Activated T-helper 1 cell treated with Interleukin-2 at 50 U/mL for 16 hours (primary cell): ENCODE data around the gene CBX2.

Experiments used
- DNase-seq: peaks from one replicate; pipeline ENCODE4 v3.0.0-alpha.2; 2020; ENCODE audit warnings: low read depth

The CBX2 gene

DNA sequence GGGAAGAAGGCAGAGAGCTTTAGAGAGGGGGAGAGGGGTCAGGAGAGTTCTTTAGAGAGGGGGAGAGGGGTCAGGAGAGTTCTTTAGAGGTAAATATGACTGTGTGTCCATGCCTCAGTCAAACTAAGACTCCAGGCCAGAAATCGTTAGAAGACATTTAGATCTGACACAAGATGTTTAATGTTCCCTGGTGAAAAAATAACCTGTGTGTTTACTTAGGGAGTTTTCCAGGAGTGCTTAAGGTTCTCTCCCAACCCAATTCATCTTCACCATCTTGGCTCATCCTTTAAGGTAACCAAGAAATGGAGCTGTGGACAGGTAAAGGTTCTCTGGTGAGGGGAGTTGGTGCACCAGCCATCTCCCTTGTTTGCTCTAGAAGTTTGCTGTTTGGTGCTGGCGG lies 51.5 kb downstream of the CBX2 start:
- DNase-seq, result no peak

DNA sequence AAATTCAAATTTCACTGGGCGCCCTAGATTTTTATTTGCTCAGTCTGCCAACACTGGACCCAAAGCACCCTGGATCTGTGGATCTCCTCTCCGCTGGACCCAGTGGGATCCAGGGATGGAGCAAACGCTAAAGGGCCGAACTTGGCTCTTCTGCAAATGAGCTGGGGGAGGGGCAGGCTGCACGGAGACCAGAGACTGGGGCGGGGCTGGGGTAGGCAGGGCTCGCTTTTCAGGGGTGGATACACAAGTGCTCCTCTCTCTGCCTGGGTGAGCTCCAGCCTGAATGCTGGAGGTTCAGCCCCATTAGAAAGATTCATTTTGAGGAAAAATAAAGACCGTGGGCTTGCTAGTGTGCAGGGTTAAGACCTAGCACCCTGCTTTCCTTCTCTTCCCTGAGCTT lies 52.4 kb downstream of the CBX2 start:
- no peak for DNase-seq

DNA sequence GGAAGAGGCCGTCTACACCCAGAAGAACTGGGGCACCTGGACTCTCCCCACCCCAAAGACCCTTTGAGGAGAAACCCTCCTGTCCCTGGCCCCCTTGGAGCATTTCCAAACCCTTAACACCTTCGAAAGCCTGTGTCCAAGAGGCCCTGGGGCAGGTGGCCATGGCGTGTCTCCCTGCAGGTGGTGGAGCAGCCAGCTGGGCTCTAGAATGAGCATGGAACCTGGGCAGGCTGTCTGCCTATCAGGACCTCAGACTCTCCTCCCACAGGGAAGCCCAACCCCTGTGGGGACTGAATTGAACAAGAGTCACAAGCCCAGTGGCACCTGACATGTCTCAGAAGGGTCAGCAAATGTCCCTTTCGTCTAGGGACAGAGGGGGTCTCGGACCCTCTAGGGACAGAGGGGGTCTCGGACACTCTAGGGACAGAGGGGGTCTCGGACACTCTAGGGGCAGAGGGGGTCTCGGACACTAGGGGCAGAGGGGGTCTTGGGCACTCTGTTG lies 52.9 kb downstream of the CBX2 start:
- DNase-seq, result no peak

DNA sequence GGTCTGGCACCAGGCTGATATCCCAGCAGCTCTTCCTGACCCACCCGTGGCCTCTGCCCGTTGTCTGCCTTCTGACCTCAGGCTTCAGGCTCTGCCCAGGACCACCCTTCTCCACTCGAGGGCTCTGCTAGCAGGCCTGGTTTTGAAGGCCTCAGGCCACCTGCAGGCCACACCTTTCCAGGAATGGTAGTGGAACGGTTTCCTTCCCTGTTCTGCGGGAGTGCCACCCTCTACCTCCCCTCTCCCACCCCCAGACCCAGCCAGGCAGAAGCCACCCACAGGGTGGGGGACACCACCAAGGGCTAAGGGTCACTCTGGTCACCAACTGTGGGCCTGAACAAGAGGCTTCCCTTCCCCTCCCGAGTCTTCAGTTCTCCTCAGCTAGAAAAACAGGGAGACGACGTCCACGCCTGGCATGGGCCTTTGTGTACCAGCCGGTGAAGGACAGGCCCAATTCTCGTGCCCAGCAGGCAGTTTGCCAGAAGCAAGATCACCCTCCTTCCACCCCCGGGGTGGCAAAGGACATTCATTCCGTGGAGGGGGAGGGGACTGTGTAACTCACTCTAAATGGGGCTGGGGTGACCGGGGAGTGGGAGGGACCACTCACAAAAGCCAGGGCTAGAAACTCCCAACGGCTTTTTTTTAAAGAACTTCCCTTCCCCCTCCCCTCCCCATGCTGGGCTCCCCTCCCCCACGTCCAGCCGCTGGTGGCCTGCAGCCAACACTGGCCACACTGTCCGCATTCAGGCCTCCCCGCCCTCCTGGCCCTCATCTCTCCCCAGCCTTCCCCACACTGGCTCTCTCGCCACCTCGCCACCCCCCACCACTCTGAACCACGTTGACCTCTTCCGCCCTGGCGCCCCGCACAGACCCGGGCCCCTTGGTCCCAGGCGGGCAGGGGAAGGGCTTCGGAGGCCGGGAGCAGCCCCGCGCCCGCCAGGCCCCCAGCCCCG lies 53.6 kb downstream of the CBX2 start:
- DNase-seq, result no peak

DNA sequence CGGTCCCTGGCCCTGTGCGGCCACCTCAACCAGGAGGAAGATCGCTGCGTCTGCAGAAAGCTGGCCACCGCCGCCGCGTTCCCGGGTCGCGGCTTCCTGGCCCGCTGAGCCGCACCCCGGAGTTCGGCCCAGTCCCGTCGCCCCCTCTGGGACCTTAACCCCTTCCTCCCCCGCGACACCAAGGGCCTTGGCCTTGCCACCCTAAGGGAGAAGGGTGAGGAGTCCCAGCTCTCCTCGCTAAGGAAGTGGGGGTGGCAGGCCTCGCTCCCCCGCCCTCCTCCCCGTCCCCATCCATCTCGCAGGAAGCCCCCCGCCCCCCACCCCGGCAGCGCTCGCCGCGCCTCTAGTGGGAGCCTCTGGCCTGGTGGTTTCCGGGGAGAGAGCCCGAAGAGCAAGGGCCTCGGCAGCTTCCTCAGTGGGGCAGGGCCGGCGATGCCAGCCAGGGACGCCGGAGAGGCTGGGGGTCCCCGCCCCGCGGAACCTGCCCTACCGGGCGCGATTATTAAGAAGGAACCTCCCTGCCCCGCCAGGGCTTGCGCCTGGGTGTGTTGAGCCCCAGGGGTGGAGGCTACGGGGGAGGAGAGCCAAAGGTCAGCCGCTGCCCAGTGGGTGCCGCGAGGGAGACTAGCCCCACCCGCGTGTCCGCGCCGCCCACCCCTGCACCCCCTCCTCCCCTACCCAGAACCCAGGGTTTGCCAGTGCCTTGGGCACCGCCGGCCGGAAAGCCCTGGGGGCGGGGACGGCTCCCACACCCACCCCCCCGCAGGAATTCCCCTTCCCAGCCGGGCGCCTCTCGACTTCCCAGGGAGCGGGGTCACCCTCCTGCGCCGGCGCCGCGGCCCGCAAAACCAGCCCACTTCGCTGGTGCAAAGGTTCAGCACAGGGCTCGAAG lies 54.5 kb downstream of the CBX2 start:
- no peak for DNase-seq

DNA sequence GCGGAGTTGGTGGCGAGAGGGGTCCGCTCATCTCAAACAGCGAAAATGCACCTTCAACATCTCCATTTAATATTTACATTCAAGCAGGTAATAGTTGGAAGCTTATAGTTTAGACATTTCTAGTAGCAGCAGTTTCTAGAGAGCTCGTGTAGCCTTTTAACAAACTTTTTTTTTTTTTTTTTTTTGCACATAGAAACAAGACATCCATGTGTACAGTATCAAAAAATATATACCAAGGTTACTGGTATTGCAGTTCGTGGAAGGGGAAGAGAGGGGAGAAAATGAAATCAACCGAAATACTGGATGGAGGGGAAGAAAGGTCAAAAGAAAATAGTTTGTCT lies 55.1 kb downstream of the CBX2 start:
- DNase-seq, result no peak

DNA sequence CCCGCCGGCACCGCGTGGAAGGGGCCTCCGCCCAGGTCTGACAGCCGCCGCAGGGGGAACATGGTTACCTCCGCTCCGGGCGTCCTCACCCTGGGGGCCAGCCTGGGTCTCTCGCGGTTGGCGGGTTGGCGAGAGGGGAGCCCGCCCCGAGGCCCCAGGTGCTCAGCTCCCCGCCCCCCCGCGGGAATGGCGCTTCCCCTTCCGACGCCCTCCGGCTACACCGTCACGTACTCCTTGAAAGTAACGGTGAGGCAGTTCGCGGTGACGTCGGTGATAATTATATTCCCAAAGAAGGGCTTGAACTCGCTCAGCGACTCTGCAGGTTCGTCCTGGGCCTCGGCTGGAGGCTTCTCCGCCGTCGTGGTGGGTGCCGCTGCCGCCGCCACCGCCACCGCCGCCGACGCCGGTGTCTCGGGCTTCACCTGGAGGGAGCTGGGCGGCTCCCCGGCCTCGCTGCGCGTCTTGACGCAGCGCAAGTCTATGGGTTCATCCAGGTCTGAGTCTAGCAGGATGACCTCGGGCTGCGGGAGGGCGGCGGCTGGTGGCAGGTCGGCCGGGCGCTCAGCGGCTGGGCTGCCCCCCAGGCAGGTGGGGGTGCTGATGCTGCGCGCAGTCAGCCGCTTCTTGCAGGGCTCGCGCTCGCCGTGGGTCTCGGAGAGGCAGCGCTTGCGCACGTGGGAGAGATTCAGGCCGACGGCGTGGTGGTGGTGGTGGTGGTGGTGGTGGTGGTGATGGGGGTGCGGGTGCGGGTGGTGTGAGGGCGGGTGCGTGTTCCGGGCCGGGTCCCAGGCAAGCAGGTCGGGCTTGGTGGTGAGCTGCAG lies 56.0 kb downstream of the CBX2 start:
- DNase-seq, result no peak

DNA sequence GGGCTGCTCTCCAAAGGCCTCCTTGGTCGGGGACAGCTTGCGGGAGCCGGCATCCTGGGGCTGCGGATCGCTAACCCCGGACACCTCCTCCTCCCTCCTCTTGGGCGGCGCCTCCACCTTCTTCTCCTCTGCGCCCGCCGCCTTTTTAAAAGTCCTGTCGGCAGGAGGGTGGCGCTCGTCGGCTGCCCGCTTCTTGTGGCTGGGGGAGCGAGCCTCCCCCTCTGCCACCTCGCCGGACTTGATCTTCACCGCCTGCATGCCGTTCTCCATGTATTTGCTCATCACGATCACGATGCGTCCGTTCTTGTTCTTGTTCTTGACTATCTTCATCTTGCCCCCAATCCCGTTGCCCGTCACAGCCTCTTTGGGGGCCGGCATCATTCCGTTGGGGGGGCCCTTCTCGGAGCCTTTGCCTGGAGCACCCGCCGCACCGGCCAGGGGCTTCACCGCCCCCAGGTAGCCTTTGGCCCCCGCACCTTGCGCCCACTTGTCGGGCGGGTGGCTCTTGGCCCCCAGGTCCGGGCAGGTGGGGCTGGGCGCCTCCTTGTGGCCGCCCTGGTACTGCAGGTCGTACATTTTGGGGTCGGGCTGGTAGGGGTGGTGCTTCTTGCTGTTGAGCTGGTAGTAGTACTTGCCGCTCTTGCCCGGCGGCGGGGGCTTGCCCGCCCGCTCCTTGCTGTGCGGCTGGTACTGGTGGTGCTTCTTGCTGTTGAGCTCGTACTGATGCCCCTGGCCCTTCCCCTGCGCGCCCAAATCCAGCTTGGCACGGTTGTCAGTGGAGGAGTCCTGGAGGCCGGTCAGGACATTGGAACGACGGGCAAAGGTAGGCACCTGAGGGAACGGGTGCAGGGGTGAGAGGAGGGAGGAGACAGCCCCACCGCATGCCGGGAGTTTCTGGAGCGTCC lies 56.9 kb downstream of the CBX2 start:
- no peak for DNase-seq

DNA sequence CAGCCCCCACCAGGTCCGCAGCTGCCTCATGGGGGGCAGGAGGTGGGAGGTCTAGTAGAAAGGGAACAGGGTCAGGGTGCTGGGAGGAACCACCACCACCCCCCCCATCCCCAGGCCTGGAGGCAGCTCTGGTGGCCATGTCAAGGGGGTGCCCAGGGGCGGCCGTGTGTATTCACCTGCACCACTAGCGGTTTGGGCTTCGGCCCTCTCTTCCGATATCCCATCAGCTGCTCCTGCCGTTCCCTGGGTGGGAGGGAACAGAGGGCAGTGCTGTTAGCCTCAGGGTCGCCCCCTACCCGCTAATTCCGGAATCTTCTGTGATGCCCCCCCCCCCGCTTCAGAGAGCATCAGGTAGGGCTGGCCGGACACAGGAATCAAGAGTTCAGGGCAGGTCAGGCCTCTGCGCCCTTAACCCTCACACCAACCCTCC lies 57.5 kb downstream of the CBX2 start:
- DNase-seq, result no peak

DNA sequence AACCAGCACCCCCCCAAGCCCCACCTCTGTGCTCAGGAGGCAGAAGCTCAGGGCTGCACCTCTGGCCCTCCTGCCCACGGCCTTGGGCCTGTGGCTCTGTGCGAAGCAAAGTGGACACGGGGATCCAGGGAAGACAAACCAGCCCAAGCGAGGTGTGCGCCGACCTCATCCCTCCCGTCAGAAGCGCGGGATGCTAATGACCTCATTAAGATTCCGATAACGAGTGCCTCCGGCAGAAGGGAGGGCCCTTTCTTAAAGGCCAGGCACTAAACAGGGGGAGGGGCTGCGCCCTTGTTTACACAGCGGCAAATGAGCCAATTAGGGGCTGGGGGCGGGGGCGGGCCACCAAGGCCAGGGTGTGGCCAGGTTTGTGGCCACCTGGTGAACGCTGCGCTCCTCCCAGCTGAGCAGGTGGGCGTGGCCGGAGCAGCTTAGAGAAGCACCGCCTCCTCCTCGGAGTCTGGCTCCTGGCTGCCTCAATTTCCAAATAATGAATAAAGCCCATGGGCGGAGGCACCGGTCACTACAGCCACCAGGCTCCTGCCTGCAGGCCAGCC lies 58.1 kb downstream of the CBX2 start:
- no peak for DNase-seq

DNA sequence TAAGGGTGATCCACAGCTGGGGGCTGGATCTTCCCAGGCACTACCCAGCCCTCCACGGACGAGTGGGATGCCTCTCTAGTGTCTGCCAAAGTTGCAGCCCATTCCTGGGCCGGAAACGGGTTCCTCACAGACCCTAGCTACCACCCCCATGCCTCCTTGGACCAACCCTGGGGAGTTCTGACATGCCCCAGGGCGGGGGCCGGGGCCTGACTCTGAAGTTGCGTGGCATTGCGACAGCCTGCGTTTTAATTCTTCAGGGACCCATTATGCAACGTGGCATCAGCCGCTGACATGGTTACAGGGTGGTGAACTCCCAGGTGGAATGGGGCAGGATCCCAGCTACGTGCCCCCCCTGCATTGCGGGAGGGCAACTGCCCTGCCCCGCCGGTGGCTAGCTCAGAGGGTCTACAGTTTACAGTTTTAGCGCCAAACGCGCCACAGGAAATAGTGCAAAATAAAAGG lies 58.6 kb downstream of the CBX2 start:
- DNase-seq, result no peak

DNA sequence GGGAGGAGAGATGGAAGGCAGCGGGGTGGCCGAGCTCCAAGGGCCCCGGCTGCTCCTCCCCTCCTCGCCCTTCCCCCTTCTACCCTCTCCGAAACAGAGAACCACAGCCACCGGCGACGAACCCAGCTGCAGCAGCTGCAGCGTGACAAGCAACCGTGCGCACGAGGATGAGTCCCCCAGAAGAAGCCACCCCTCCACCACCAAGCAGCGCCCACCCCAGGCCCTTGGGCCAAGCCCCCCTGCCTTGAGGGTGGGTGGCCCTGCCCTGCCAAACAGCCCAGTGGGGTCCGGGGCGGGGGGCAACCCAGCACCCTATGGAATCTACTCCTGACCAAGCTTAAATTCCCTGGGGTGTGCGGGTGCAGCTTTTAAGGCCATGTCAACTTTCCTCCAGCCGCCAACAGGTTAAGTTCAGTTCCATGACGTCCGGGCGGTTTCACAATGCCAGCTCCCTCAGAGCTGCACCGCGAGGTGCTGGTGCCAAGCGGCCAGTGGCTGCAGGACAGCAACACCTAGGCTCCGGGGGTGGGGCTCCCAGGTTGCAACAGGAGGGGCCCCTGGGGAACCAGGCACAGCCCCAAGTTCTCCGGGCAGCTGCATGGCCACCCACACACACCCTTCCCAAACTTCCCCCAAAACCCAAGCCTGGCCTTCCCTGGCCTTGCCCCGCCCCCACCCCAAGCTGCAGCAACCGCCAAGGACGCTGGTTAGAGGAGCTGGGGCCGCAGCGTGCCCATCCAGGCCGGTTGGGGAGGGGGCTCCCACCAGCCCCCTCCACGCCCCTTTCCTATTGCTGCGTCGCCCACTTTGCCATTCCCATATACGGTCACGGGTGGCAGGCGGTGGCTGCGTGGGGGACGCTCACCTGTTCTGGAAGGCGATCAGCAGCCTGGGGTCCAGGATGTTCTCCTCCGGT lies 59.3 kb downstream of the CBX2 start:
- no peak for DNase-seq
